Measurements from ENCODE around the gene ACOT9.

The ACOT9 gene

DNA sequence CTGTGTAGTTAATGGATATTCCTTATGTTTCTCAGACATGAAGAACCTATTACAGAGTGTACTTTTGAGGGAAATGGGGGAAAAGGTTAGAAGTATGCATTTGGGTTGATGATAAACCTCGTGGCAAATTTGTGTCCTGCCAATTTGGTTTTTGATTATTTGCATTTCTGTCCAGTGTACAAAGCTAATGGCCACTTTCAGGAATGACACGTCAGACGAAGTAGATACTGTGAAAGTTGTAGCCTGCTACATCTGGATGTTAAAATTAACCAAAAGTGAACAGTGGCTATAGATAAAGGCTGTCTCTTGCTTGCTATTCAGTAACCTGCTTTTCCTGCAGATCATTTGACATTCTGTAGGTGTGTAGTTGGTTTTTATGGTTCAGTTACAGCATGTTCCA lies 74.7 kb downstream of the ACOT9 start:
- peak overlapping the region; percentile 73 for H3K4me3 ChIP-seq (ENCODE audit: low read depth, low read length)
- TF ChIP-seq, protein P1, sequence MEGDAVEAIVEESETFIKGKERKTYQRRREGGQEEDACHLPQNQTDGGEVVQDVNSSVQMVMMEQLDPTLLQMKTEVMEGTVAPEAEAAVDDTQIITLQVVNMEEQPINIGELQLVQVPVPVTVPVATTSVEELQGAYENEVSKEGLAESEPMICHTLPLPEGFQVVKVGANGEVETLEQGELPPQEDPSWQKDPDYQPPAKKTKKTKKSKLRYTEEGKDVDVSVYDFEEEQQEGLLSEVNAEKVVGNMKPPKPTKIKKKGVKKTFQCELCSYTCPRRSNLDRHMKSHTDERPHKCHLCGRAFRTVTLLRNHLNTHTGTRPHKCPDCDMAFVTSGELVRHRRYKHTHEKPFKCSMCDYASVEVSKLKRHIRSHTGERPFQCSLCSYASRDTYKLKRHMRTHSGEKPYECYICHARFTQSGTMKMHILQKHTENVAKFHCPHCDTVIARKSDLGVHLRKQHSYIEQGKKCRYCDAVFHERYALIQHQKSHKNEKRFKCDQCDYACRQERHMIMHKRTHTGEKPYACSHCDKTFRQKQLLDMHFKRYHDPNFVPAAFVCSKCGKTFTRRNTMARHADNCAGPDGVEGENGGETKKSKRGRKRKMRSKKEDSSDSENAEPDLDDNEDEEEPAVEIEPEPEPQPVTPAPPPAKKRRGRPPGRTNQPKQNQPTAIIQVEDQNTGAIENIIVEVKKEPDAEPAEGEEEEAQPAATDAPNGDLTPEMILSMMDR (conservative IDR thresholded peaks at IDR 0.05; ENCODE audit: low read depth, low read length) = no peak
- DNase-seq (ENCODE audit: low read depth) = peak; percentile 4

DNA sequence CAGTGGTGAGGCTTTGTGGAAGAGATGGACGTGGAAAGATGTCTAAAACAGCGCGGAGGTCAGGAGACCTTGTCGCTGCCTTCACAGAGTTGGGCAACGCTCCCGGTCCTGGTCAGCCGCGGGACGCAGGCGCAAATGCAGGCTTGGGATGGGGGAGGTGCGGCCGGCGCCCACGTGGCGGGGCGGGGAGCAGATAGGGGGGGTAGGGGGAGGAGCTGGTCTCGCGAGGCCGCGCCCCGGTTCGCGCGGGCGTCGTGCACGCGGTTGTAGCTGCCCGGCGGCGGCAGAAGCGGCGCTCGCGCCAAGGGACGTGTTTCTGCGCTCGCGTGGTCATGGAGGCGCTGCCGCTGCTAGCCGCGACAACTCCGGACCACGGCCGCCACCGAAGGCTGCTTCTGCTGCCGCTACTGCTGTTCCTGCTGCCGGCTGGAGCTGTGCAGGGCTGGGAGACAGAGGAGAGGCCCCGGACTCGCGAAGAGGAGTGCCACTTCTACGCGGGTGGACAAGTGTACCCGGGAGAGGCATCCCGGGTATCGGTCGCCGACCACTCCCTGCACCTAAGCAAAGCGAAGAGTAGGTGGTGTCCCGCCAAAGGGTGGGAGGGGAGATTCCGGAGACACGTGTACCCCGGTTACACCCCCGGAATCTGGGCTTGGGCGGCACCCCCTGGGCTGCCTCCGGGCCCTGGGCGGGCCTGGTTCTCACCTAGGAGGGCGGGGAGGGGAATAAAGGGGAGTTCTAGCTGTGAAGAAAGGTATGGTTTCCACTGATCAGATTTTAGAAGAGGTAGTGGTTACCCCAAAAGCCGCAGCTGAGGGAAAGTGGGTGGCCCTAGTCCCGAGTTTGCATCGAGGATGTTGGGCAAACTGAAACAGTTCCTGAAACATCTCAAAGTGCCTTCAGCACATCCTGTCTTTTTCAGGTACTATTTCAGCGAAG lies 75.6 kb downstream of the ACOT9 start, which contains the start of gene PRDX4:
PRDX4 (plus strand) TSS at position 255 of the 939 bp plus-strand sequence; CDS start at position 333, 78 bp downstream.
- TF ChIP-seq, protein P1 (conservative IDR thresholded peaks at IDR 0.05; ENCODE audit: low read depth, low read length) = no peak
- peak; percentile 90 for DNase-seq (ENCODE audit: low read depth)

DNA sequence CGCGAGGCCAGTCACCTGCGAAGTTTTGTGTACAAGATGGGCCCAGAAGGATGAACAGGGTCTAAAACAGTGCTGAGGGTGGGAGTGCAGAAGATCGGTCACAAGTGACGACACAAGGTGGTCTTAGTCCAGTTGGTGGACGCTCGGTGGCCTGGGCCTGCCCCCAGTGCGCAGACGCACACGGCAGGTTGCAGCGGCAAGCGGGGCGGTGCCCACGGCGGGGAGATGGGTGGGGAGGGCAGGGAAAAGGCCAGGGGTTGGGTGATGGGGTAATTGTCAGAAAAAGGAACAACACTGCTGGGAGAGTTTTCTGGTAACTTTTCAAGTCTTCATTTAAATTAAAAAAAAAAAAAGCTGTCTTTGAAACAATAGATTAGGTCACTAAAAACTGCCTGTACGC lies 76.8 kb downstream of the ACOT9 start:
- H3K4me3 ChIP-seq (ENCODE audit: low read depth, low read length) = no peak overlapping the region
- no peak for DNase-seq (ENCODE audit: low read depth)
- TF ChIP-seq, protein P1 (conservative IDR thresholded peaks at IDR 0.05; ENCODE audit: low read depth, low read length) = no peak

More for the DNA sequence above, 75.6 kb downstream of the ACOT9 start, which contains the start of gene PRDX4:
- peak within 1 kb of the TSS; percentile 73 for H3K4me3 ChIP-seq (ENCODE audit: low read depth, low read length)

DNA sequence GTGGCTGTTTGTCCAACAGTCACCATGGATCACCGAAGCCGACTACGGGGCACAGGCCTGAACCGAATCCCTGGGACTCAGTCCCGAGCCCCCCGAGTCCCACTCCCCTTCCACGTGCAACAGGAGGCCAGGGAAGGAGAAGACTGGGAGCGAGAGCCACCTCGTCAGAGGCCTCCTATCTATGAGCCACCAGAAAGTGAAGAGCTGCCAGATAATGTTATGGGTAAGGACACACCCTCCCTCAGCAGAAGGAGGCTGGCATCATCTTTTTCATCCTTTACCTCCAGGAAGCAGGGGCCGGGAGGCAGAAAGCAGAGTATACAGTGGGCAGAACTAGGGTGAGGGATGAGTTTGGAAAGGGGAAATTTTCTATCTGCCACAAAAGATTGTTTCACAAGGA lies 78.6 kb downstream of the ACOT9 start:
- H3K4me3 ChIP-seq (ENCODE audit: low read depth, low read length) = no peak overlapping the region
- TF ChIP-seq, protein P1 (conservative IDR thresholded peaks at IDR 0.05; ENCODE audit: low read depth, low read length) = no peak
- no peak for DNase-seq (ENCODE audit: low read depth)

DNA sequence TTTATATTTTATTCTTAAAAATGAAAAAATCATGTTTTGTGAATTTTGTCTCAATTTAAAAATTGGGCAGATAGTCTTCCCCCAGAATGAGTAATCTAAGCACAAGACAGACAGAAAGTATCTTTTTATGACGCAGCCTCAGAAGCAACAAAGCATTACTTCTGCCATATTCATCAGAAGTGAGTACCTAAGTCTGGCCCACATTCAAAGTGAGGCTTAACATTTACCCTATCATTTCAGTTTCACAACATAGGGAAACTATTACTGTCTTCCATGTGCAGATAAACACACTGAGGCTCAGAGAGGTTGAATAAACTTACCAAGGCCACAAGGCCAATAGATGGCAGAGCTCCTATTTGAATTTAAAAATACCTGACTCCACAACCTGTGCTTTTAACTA lies 80.2 kb downstream of the ACOT9 start:
- H3K4me3 ChIP-seq (ENCODE audit: low read depth, low read length) = no peak overlapping the region
- TF ChIP-seq, protein P1 (conservative IDR thresholded peaks at IDR 0.05; ENCODE audit: low read depth, low read length) = no peak
- DNase-seq (ENCODE audit: low read depth) = peak; percentile 21

DNA sequence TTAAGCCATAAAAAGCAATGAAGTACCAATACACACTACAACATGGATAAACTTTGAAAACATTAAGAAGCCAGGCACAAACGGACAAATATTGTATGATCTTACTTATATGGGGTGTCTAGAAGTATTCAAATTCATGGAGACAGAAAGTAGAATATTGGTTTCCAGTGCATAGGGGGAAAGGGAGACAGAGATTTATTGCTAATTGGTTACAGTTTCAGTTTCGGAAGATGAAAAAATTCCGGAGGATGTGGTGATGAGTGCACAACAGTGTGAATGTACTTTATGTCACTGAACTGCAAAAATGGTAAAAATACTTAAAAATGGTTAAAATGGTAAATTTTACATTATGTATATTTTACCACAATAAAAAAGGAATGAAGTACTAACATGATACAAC lies 80.9 kb downstream of the ACOT9 start:
- no peak overlapping the region for H3K4me3 ChIP-seq (ENCODE audit: low read depth, low read length)
- TF ChIP-seq, protein P1 (conservative IDR thresholded peaks at IDR 0.05; ENCODE audit: low read depth, low read length) = no peak
- no peak for DNase-seq (ENCODE audit: low read depth)

Data from choroid plexus epithelial cell (primary cell).